Activated CD8-positive, alpha-beta T cell treated with anti-CD3 and anti-CD28 coated beads, Interleukin-2, amount 10 ng/mL, durations not matched to agents 7 days and 5 days (primary cell): ENCODE data around the gene CAMK2G. TPM values are rescaled to one million over a fixed set of nuclear protein-coding genes. Genes with fewer than 3 reads are reported as not detected.
A peak's percentile ranks its signal among the peaks of the same experiment; 100 is the strongest.
"Not testable (repeated sequence)": the region's sequence is repeated elsewhere in the genome, so short reads cannot be mapped to it uniquely, and the experiment has no call there.

Experiments used
- ATAC-seq: fragments of 150-1000 bp; cut with Tn5 transposase; one replicate; pipeline ENCODE4 v1.10.0; 2021; ENCODE audit warnings: moderate library complexity
- CTCF ChIA-PET: fragments of 350-600 bp; sonication (Branson Sonifier 250); formaldehyde crosslinking; loops from one replicate; lab custom pipeline; 2021; ENCODE audit warnings: antibody characterized with exemption; lab: Charles Lee
- POLR2A ChIA-PET: fragments of 350-600 bp; sonication (Branson Sonifier 250); formaldehyde crosslinking; loops from one replicate; lab custom pipeline; 2021; ENCODE audit warnings: antibody characterized with exemption; lab: Charles Lee
- DNase-seq: peaks from one replicate; pipeline ENCODE4 v3.0.0-alpha.2; 2020
- H3K27ac Mint-ChIP-seq: one replicate; pipeline ENCODE4 v1.8.0; 2021; ENCODE audit warnings: mild to moderate bottlenecking, mixed read lengths
- H3K27me3 Mint-ChIP-seq: one replicate; pipeline ENCODE4 v1.8.0; 2021; ENCODE audit warnings: low read depth, mixed read lengths
- H3K36me3 Mint-ChIP-seq: one replicate; pipeline ENCODE4 v1.8.0; 2021; ENCODE audit warnings: low read depth, mixed read lengths
- H3K4me1 Mint-ChIP-seq: one replicate; pipeline ENCODE4 v1.8.0; 2021; ENCODE audit warnings: low read depth, mixed read lengths
- H3K4me3 Mint-ChIP-seq: one replicate; pipeline ENCODE4 v1.8.0; 2021; ENCODE audit warnings: mild to moderate bottlenecking, mixed read lengths
- H3K9me3 Mint-ChIP-seq: one replicate; pipeline ENCODE4 v1.8.0; 2022; ENCODE audit warnings: mixed read lengths; ENCODE audit not compliant: insufficient read depth
- total RNA-seq, 2 experiments: library from RNA; stranded (reverse); gene quantifications; one replicate each; pipeline ENCODE4 v1.2.3, GENCODE V29; 2021

The CAMK2G gene
- total RNA-seq, 2 experiments from 2014 or later = 43.2 to 48.4 TPM

DNA sequence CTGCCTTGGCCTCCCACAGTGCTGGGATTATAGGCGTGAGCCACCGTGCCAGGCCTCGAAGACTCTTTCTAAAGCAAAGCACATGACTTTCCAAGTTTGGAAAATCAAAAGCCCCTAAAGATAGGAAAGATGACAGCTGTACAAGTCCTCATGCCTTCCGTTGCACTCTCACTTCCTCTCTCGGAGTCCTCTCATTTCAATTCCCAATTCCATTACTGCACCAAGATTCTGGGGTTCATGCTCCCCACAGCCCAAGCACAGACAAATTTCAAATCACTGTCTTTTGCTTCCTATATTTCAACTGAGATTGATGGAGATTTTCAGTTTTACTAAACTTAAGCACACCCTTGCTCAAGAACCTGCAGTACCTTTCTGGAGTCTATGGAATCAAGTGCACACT is 25.7 kb upstream of the CAMK2G start:
- Mint-ChIP-seq H3K27me3 (peaks cover 18% of the 10 kb centered on the region), H3K9me3 (no peaks in the 10 kb centered on the region), H3K4me3 (no peak overlapping the region), H3K36me3 (no peaks in the 10 kb centered on the region), H3K27ac (no peak overlapping the region), H3K4me1 (peaks cover 12% of the 10 kb centered on the region)
- DNase-seq = no peak
- ATAC-seq = no peak
- ChIA-PET POLR2A (interaction anchor here (0.6 kb wide), 1 partner anchor 83 kb away, joined by 3 read pairs; no protein-coding TSS in a partner anchor), CTCF (interaction anchor here (0.8 to 6.2 kb wide), 5 partner anchors 13 to 40 kb away, joined by 3 to 27 read pairs (median 5); no protein-coding TSS in a partner anchor)

DNA sequence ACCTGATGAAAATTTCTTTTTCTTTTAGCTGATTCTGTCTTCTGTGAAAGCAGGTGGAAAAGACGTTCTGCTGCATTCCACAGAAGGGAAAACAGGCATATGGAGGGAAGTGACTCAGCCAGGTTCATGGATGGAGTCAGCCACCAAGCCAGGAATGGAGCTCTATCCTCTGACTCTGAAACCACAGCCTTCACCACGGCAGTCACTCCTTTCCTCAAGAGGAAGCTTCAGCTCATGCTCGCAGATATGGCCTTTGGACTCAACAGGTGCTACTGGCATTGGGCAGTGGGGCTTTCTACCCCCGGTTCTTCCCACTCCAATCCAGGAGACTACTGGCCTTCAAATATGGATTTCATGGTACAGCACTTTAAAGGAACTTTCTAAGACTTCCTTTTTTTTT is 25.1 kb upstream of the CAMK2G start:
- Mint-ChIP-seq H3K27me3 (peaks cover 18% of the 10 kb centered on the region), H3K36me3 (no peaks in the 10 kb centered on the region), H3K27ac (no peak overlapping the region), H3K4me3 (no peak overlapping the region), H3K4me1 (peaks cover 14% of the 10 kb centered on the region), H3K9me3 (no peaks in the 10 kb centered on the region)
- ATAC-seq (no peak), DNase-seq (no peak)
- CTCF ChIA-PET = interaction anchor here (0.5 to 6.2 kb wide), 6 partner anchors 12 to 41 kb away, joined by 3 to 27 read pairs (median 4); no protein-coding TSS in a partner anchor
- POLR2A ChIA-PET = interaction anchor here (0.6 kb wide), 2 partner anchors 11 to 84 kb away, joined by 3 to 4 read pairs; no protein-coding TSS in a partner anchor

DNA sequence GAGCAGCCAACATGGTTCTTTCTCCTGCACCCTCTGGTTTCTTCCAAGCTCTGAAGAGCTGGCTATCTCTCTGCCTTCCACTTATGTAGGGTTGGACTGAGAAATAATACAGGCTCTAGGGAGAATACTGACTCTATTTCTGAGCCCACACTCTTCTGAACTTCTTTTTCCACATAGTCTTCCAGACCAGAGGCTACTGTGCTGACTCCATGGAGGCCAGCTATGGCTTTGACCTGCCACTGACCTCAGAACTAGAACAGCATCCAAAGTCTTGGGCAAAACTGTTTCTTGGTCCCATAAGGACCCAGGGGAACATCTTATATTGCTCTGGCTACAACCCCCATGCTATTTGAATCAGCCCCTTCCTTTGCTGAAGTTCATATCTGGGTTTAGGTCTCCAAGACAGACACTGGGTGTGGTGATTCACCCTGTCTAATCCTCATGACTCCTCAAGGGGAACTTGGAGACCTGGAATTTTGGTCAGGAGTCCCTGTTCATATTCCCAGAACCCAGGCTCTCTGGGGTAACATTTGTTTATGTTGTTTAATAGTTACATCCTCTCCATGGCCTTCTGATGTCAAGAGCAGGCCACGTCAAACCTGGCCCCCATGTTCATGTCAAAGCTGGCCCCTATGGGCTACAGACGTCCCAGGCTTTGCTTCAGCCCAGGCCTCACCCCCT is 24.5 kb upstream of the CAMK2G start:
- Mint-ChIP-seq H3K27ac (no peak overlapping the region), H3K9me3 (no peaks in the 10 kb centered on the region), H3K36me3 (no peaks in the 10 kb centered on the region), H3K4me3 (no peak overlapping the region), H3K4me1 (peaks cover 14% of the 10 kb centered on the region), H3K27me3 (peaks cover 18% of the 10 kb centered on the region)
- ATAC-seq (no peak), DNase-seq (no peak)
- POLR2A ChIA-PET = interaction anchor here (0.6 kb wide), 1 partner anchor 10 kb away, joined by 4 read pairs; no protein-coding TSS in a partner anchor
- CTCF ChIA-PET = interaction anchor here (0.5 to 6.2 kb wide), 7 partner anchors 11 to 42 kb away, joined by 3 to 27 read pairs (median 5); no protein-coding TSS in a partner anchor

DNA sequence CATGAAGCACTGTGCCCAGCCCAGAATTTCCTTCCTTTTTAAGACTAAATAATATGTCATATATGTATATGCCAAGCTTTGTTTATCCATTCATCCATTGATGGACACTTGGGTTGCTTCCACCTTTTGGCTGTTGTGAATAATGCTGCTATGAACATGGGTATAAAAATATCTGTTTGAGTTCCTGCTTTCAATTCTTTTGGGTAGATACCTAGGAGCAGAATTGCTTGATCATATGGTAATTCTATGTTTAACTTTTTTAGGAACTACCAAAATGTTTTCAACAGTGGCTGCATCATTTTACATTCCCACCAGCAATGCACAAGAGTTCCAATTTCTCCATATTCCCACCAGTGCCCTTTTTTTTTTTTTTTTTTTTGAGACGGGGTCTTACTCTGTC is 23.3 kb upstream of the CAMK2G start:
- ChIA-PET POLR2A (no interaction called here), CTCF (interaction anchor here (1.9 to 6.2 kb wide), 3 partner anchors 11 to 43 kb away, joined by 7 to 27 read pairs (median 23); no protein-coding TSS in a partner anchor)
- H3K27me3 Mint-ChIP-seq = peaks cover 21% of the 10 kb centered on the region
- no peak overlapping the region for H3K27ac Mint-ChIP-seq
- H3K4me1 Mint-ChIP-seq = peaks cover 14% of the 10 kb centered on the region
- ATAC-seq = no peak
- H3K4me3 Mint-ChIP-seq = no peak overlapping the region
- no peak for DNase-seq
- H3K9me3 Mint-ChIP-seq = no peaks in the 10 kb centered on the region
- H3K36me3 Mint-ChIP-seq = no peaks in the 10 kb centered on the region

DNA sequence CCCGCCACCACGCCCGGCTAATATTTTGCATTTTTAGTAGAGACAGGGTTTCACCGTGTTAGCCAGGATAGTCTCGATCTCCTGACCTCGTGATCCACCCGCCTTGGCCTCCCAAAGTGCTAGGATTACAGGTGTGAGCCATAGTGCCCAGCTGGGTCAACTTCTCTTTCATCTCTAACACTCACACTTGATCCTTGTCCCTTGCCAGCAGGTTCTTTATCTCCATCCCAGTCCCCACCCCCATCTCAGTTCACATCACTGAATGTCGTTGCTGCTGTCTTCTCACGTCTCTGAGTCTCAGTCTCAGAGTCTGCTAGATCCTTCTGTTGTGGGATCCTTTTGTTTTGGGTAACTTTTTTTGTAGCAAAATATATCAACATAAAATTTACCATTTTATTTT is 21.0 kb upstream of the CAMK2G start:
- H3K4me1 Mint-ChIP-seq, ATAC-seq, H3K9me3 Mint-ChIP-seq, DNase-seq, H3K36me3 Mint-ChIP-seq, H3K4me3 Mint-ChIP-seq, H3K27ac Mint-ChIP-seq, POLR2A ChIA-PET: not testable (repeated sequence)
- H3K27me3 Mint-ChIP-seq = peaks cover 16% of the 10 kb centered on the region
- CTCF ChIA-PET = interaction anchor here (1.6 to 1.9 kb wide), 2 partner anchors 9 to 45 kb away, joined by 5 read pairs; no protein-coding TSS in a partner anchor

- peaks cover 12% of the 10 kb centered on the region for H3K27me3 Mint-ChIP-seq
- no peak overlapping the region for H3K4me3 Mint-ChIP-seq
- peak; percentile 36 for DNase-seq
- H3K4me1 Mint-ChIP-seq = peaks cover 4% of the 10 kb centered on the region
- H3K27ac Mint-ChIP-seq = no peak overlapping the region
- CTCF ChIA-PET = interaction anchor here (0.7 to 11.9 kb wide), 8 partner anchors 8 to 164 kb away, joined by 3 to 408 read pairs (median 4); no protein-coding TSS in a partner anchor
- no peaks in the 10 kb centered on the region for H3K9me3 Mint-ChIP-seq
- POLR2A ChIA-PET = no interaction called here
- ATAC-seq = peak; percentile 39
- no peaks in the 10 kb centered on the region for H3K36me3 Mint-ChIP-seq
Measured at GRCh38 chr10:73894245-73894971, 20.1 kb upstream of the CAMK2G start.

DNA sequence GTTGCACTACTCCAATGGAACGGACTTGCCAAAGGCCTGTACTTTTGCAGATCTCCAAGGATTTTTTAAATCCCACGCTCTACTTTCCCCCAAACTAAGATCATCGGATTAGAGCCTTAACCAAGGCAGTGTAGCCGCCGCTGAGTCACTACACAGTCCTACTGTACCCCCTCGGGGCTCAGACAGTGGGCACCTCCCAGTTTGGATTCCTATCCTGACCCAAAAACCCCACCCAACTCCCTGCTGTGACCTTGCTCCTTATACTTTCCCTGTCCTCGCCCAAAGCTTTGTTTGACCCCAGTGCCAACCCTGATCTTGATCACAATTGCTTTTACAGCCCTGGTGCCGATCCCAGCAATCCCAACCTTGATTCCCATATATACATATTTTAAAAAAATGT is 19.1 kb upstream of the CAMK2G start:
- Mint-ChIP-seq H3K9me3 (no peaks in the 10 kb centered on the region), H3K27ac (no peak overlapping the region), H3K36me3 (no peaks in the 10 kb centered on the region), H3K4me1 (peaks cover 3% of the 10 kb centered on the region), H3K27me3 (peaks cover 12% of the 10 kb centered on the region), H3K4me3 (no peak overlapping the region)
- DNase-seq = no peak
- no peak for ATAC-seq
- ChIA-PET CTCF (interaction anchor here (1.4 to 11.9 kb wide), 3 partner anchors 7 to 44 kb away, joined by 13 to 408 read pairs (median 16); no protein-coding TSS in a partner anchor), POLR2A (no interaction called here)

- Mint-ChIP-seq H3K4me3 (no peak overlapping the region), H3K4me1 (peaks cover 3% of the 10 kb centered on the region), H3K27me3 (peaks cover 12% of the 10 kb centered on the region), H3K27ac (no peak overlapping the region), H3K9me3 (no peaks in the 10 kb centered on the region), H3K36me3 (no peaks in the 10 kb centered on the region)
- ChIA-PET POLR2A (no interaction called here), CTCF (interaction anchor here (0.8 to 11.9 kb wide), 4 partner anchors 13 to 45 kb away, joined by 3 to 408 read pairs (median 26); no protein-coding TSS in a partner anchor)
- ATAC-seq (no peak), DNase-seq (no peak)
Measured at GRCh38 chr10:73892310-73893030, 18.1 kb upstream of the CAMK2G start.

DNA sequence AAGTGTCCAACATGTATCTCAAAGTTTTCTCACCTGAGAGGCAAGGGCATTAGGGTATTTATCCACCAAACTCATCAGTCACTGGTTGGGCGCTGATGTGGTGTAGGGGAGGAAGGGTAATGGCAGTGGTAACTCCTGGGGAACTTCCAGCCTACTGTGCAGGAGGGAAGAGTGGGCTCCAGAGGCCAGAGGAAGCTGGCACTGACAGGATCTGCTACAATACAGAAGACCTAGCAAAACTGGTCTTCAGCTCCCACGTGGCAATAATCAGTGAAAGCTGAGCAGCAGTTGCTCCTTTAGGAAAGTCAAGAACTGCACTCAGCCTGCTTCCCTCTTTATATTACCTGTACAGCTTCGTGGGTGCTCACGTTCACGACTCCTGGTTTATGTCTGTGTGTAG is 17.2 kb upstream of the CAMK2G start:
- ChIA-PET CTCF (interaction anchor here (0.8 to 11.9 kb wide), 4 partner anchors 11 to 46 kb away, joined by 3 to 408 read pairs (median 20); no protein-coding TSS in a partner anchor), POLR2A (no interaction called here)
- ATAC-seq = no peak
- H3K4me3 Mint-ChIP-seq = no peak overlapping the region
- H3K27ac Mint-ChIP-seq = no peak overlapping the region
- H3K9me3 Mint-ChIP-seq = no peaks in the 10 kb centered on the region
- DNase-seq = no peak
- H3K27me3 Mint-ChIP-seq = peaks cover 12% of the 10 kb centered on the region
- no peaks in the 10 kb centered on the region for H3K36me3 Mint-ChIP-seq
- peaks cover 3% of the 10 kb centered on the region for H3K4me1 Mint-ChIP-seq

DNA sequence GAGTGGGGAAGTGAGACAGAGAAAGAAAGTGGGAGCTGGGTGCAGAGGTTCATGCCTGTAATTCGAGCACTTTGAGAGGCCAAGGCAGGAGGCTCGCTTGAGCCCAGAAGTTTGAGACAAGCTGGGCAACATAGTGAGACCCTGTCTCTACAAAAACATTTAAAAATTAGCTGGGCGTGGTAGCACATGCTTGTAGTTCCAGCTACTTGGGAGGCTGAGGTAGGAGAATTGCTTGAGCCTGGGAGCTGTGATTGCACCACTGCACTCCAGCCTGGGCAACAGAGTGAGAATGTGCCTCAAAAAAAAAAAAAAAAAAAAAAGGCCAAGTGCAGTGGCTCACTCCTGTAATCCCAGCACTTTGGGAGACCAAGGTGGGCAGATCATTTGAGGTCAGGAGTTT is 16.5 kb upstream of the CAMK2G start:
- ChIA-PET POLR2A (interaction anchor here (0.6 kb wide), 1 partner anchor 11 kb away, joined by 3 read pairs; no protein-coding TSS in a partner anchor), CTCF (interaction anchor here (0.8 to 11.9 kb wide), 5 partner anchors 11 to 62 kb away, joined by 3 to 408 read pairs (median 4); no protein-coding TSS in a partner anchor)
- DNase-seq, H3K36me3 Mint-ChIP-seq, ATAC-seq, H3K27ac Mint-ChIP-seq, H3K4me3 Mint-ChIP-seq, H3K4me1 Mint-ChIP-seq, H3K9me3 Mint-ChIP-seq: not testable (repeated sequence)
- peaks cover 12% of the 10 kb centered on the region for H3K27me3 Mint-ChIP-seq

DNA sequence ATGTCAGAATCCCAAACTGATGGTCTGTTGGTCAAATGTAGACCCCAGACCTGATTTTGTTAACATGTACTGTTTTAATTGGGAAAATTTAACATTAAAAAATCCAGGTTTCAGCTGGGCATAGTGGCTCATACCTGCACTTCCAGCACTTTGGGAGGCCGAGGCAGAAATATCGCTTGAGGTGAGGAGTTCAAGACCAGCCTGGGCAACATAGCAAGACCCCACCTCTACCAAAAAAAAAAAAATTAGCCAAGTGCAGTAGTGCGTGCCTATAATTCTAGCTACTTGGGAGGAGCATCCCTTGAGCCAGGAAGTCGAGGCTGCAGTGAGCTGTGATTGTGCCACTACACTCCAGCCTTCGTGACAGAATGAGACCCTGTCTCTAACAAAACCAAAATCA is 15.9 kb upstream of the CAMK2G start:
- ATAC-seq (no peak), DNase-seq (no peak)
- POLR2A ChIA-PET = interaction anchor here (0.6 kb wide), 1 partner anchor 10 kb away, joined by 3 read pairs; no protein-coding TSS in a partner anchor
- Mint-ChIP-seq H3K36me3 (no peaks in the 10 kb centered on the region), H3K4me1 (peaks cover 10% of the 10 kb centered on the region), H3K27me3 (peaks cover 9% of the 10 kb centered on the region), H3K27ac (no peak overlapping the region), H3K4me3 (no peak overlapping the region), H3K9me3 (no peaks in the 10 kb centered on the region)
- CTCF ChIA-PET = interaction anchor here (0.5 to 11.9 kb wide), 9 partner anchors 11 to 213 kb away, joined by 3 to 408 read pairs (median 5); no protein-coding TSS in a partner anchor
